ENCODE measurements around the gene ODR4.

DNA sequence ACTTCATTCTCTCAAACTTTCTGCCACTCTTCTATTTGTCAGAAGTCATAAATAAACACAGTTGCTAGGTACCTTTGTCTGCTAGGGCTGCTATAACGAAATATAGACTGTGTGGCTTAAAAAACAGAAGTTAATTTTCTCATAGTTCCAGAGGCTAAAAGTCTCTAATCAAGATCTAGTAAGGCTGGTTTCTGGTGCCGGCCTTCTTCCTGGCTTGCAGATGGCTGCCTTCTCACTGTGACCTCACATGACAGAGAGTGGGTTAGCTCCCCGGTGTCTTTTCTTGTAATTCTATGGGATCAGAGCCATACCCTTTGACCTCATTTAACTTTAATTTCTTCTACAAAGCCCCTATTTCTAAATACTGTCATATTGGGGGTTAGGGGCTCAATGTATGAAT lies 79.3 kb downstream of the ODR4 start:
- TF ChIP-seq RAD21 (IDR thresholded peaks at IDR 0.05; ENCODE audit: low read length) (no peak), CHD1 (IDR thresholded peaks at IDR 0.05; ENCODE audit: low read depth, low read length) (no peak), RCOR1 (IDR thresholded peaks at IDR 0.05; ENCODE audit: insufficient replicate concordance, low read length) (no peak), POLR2A (IDR thresholded peaks at IDR 0.05; ENCODE audit: low read depth, low read length) (no peak), MAZ (IDR thresholded peaks at IDR 0.05; ENCODE audit: borderline replicate concordance, low read depth, low read length) (no peak), SMC3 (IDR thresholded peaks at IDR 0.05; ENCODE audit: low read depth, low read length) (no peak), RFX5 (IDR thresholded peaks at IDR 0.05; ENCODE audit: low read depth, low read length) (no peak), CEBPB (IDR thresholded peaks at IDR 0.05; ENCODE audit: low read depth, low read length) (no peak), MXI1 (IDR thresholded peaks at IDR 0.05; ENCODE audit: borderline replicate concordance, low read depth, low read length) (no peak)
- TF ChIP-seq, protein P1, sequence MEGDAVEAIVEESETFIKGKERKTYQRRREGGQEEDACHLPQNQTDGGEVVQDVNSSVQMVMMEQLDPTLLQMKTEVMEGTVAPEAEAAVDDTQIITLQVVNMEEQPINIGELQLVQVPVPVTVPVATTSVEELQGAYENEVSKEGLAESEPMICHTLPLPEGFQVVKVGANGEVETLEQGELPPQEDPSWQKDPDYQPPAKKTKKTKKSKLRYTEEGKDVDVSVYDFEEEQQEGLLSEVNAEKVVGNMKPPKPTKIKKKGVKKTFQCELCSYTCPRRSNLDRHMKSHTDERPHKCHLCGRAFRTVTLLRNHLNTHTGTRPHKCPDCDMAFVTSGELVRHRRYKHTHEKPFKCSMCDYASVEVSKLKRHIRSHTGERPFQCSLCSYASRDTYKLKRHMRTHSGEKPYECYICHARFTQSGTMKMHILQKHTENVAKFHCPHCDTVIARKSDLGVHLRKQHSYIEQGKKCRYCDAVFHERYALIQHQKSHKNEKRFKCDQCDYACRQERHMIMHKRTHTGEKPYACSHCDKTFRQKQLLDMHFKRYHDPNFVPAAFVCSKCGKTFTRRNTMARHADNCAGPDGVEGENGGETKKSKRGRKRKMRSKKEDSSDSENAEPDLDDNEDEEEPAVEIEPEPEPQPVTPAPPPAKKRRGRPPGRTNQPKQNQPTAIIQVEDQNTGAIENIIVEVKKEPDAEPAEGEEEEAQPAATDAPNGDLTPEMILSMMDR (conservative IDR thresholded peaks at IDR 0.05; ENCODE audit: low read depth, low read length): no peak
- TF ChIP-seq, protein P2, sequence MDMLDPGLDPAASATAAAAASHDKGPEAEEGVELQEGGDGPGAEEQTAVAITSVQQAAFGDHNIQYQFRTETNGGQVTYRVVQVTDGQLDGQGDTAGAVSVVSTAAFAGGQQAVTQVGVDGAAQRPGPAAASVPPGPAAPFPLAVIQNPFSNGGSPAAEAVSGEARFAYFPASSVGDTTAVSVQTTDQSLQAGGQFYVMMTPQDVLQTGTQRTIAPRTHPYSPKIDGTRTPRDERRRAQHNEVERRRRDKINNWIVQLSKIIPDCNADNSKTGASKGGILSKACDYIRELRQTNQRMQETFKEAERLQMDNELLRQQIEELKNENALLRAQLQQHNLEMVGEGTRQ (IDR thresholded peaks at IDR 0.05; ENCODE audit: low read depth, low read length): no peak

Measured in IMR-90 (cell line).